ENCODE results near the gene RAB3IL1.

DNA sequence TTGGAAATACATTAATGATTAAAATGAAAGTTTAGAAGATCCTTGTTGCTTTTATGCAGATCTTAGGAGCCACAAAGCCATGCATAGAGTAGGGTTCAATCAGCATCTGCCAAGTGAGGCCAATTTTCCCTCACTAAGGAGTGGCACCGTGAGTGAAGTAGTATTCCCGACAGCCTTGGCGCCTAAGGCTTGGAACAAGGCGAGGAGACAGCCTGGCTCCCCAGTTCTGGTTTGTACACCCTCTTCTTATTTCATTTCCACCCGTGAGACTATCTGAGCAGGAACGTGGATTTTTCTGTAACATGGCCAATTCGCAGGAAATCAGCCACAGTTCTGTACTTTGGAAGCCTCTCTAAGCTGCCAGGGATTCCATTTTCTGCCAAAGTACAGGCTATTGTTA is 66.7 kb downstream of the RAB3IL1 start:
- TF ChIP-seq CTCF (IDR thresholded peaks at IDR 0.05) (no peak), POLR2A (IDR thresholded peaks at IDR 0.05) (no peak), POLR2AphosphoS5 (IDR thresholded peaks at IDR 0.05) (no peak)

Data from stomach (tissue), 4 donors.